Nucleus accumbens (tissue), 56 donors: ENCODE measurements around the gene KLK10.

Source experiments
- DNase-seq, 56 donors: peaks; one replicate each; lab custom pipeline; 2025; lab: John Stamatoyannopoulos, UW

Gene KLK10

GRCh38 chr19:51019544-51019925, at the start of gene KLK10:
TSS of gene KLK10 (minus strand) at chr19:51019709. CDS start at chr19:51019130, 579 bp downstream.
- DNase-seq: no peak

- DNase-seq: no peak
Measured at GRCh38 chr19:51066393-51067186, 47.1 kb upstream of the KLK10 start.

GRCh38 chr19:51065221-51065960, 45.9 kb upstream of the KLK10 start:
- DNase-seq: no peak

- DNase-seq: no peak
Measured at GRCh38 chr19:51064534-51065220, 45.2 kb upstream of the KLK10 start, which contains the start of gene KLK13. TSS of gene KLK13 (minus strand) at chr19:51065092. CDS start at chr19:51065067, 25 bp downstream.

GRCh38 chr19:51063664-51064063, 44.2 kb upstream of the KLK10 start:
- no peak for DNase-seq

GRCh38 chr19:51060973-51061372, 41.5 kb upstream of the KLK10 start:
- no peak for DNase-seq

GRCh38 chr19:51060336-51060735, 40.8 kb upstream of the KLK10 start:
- no peak for DNase-seq

- DNase-seq: no peak
Measured at GRCh38 chr19:51059715-51060114, 40.2 kb upstream of the KLK10 start.

GRCh38 chr19:51055866-51056265, 36.4 kb upstream of the KLK10 start:
- DNase-seq: no peak

GRCh38 chr19:51047031-51047335, 27.5 kb upstream of the KLK10 start:
- DNase-seq: no peak

- no peak for DNase-seq
Measured at GRCh38 chr19:51044327-51044726, 24.8 kb upstream of the KLK10 start.

- no peak for DNase-seq
Measured at GRCh38 chr19:51043497-51043896, 24.0 kb upstream of the KLK10 start.

- DNase-seq: no peak
Measured at GRCh38 chr19:51040151-51040550, 20.6 kb upstream of the KLK10 start.

- DNase-seq: no peak
Measured at GRCh38 chr19:51036519-51036918, 17.0 kb upstream of the KLK10 start.

- no peak for DNase-seq
Measured at GRCh38 chr19:51034704-51035103, 15.2 kb upstream of the KLK10 start, which contains the start of gene KLK12. TSS of gene KLK12 (minus strand) at chr19:51035002. CDS start at chr19:51034621, 381 bp downstream.

GRCh38 chr19:51031880-51032225, 12.3 kb upstream of the KLK10 start:
- DNase-seq: no peak

- no peak for DNase-seq
Measured at GRCh38 chr19:51031220-51031879, 11.8 kb upstream of the KLK10 start.

GRCh38 chr19:51030631-51031030, 11.1 kb upstream of the KLK10 start:
- DNase-seq: no peak

GRCh38 chr19:51029718-51030117, 10.2 kb upstream of the KLK10 start:
- no peak for DNase-seq

- no peak for DNase-seq
Measured at GRCh38 chr19:51027873-51028272, 8.4 kb upstream of the KLK10 start.
